ENCODE results near the gene PRDX1. TPM values are rescaled to one million over a fixed set of nuclear protein-coding genes. Genes with fewer than 3 reads are reported as not detected.

PRDX1 gene
- 637 and 684 TPM in 2 replicates for total RNA-seq (2022)
- Bru-seq, nascent RNA = percentile 95 among the genes with signal in this experiment
- BruChase-seq, experiment 1, labeled RNA remaining after a 2-hour chase = percentile 97 among the genes with signal in this experiment
- percentile 99 among the genes with signal in this experiment for BruChase-seq, experiment 2, labeled RNA remaining after a 6-hour chase
- long read RNA-seq, transcript PRDX1-202 (6 exons, 1,021 nt) = major isoform, 611 of 703 reads
- long read RNA-seq, partial matches to known transcripts = 69 of 703 reads
- long read RNA-seq, other reads (novel, unspliced or antisense) = 22 of 703 reads

GRCh38 chr1:45521413-45522323 is at the start of gene PRDX1:
Gene PRDX1, minus strand, starts transcription at chr1:45521884. Its CDS starts 2,841 bp downstream, at chr1:45519043.
- TSS peak; percentile 71 for BruUV-seq (replicated peaks)
- TF ChIP-seq CTCF (IDR thresholded peaks at IDR 0.05; ENCODE audit: insufficient read depth in 1 of 2, low read depth in 1 of 2, low read length in 1 of 2, severe bottlenecking in 1 of 2, unreplicated experiment in 1 of 2) = peak in 1 of 2 experiments; percentile 1
- intact Hi-C loops (cut with micrococcal nuclease; ENCODE audit: unreplicated experiment) = loop anchor here (2.0 kb wide), 2 partner anchors 29 to 49 kb away; partner anchors contain the start of gene AKR1A1
- ChIA-PET CTCF (interaction anchor here (0.8 to 1.5 kb wide), 4 partner anchors 9 to 48 kb away, joined by 3 to 9 read pairs (median 4); partner anchors contain the start of gene MMACHC), POLR2A (interaction anchor here (0.5 to 2.6 kb wide), 22 partner anchors 9 to 1916 kb away, joined by 3 to 40 read pairs (median 4); partner anchors contain the start of genes AKR1A1, CCDC163, FOXD2 and MMACHC)
- H3K9me3 Mint-ChIP-seq (ENCODE audit: unreplicated experiment) = no peaks in the 10 kb centered on the region
- Histone ChIP-seq H3K4me1 (peaks cover 46% of the 10 kb centered on the region), H3K36me3 (ENCODE audit: control insufficient read depth, insufficient read depth, low read length) (no peaks in the 10 kb centered on the region; the same call in 1 of the 2 replicates), H3K4me3 (ENCODE audit: low read depth, low read length) (peak within 1 kb of the TSS; percentile 75), H3K9me3 (no peaks in the 10 kb centered on the region; the same call in 1 of the 2 replicates), H3K27me3 (replicated peaks; ENCODE audit: control insufficient read depth, insufficient read depth, low read length) (no peaks in the 10 kb centered on the region)
- H3K27me3 Mint-ChIP-seq (ENCODE audit: insufficient read depth, unreplicated experiment) = no peaks in the 10 kb centered on the region
- peak; percentile 96 to 97 for DNase-seq
- H3K4me3 Mint-ChIP-seq (ENCODE audit: unreplicated experiment) = peak within 1 kb of the TSS; percentile 82
- peaks cover 64% of the 10 kb centered on the region for H3K36me3 Mint-ChIP-seq (ENCODE audit: insufficient read depth, unreplicated experiment)
- peaks cover 28% of the 10 kb centered on the region for H3K4me1 Mint-ChIP-seq (ENCODE audit: low read depth, unreplicated experiment)
- peak within 1 kb of the TSS; percentile 98 for H3K27ac Mint-ChIP-seq (ENCODE audit: unreplicated experiment)

GRCh38 chr1:45570631-45571030 is 48.9 kb upstream of the PRDX1 start:
- ChIA-PET POLR2A (no interaction called here), CTCF (interaction anchor here (1.5 to 2.4 kb wide), 2 partner anchors 58 to 63 kb away, joined by 3 to 14 read pairs; no protein-coding TSS in a partner anchor)
- no peaks in the 10 kb centered on the region for H3K27me3 ChIP-seq (replicated peaks; ENCODE audit: control insufficient read depth, insufficient read depth, low read length)
- no peaks in the 10 kb centered on the region for H3K4me1 ChIP-seq
- H3K4me3 ChIP-seq (ENCODE audit: low read depth, low read length) = no peak overlapping the region
- H3K36me3 ChIP-seq (ENCODE audit: control insufficient read depth, insufficient read depth, low read length) = no peaks in the 10 kb centered on the region
- no peak for TF ChIP-seq CTCF (IDR thresholded peaks at IDR 0.05; ENCODE audit: insufficient read depth in 1 of 2, low read depth in 1 of 2, low read length in 1 of 2, severe bottlenecking in 1 of 2, unreplicated experiment in 1 of 2)
- intact Hi-C loops (cut with micrococcal nuclease; ENCODE audit: unreplicated experiment) = loop anchor here (1.0 to 10.0 kb wide), 4 partner anchors 19 to 556 kb away; partner anchors contain the start of genes HECTD3, PRDX1 and UROD
- no peaks in the 10 kb centered on the region for H3K9me3 ChIP-seq
- no TSS peak for BruUV-seq (replicated peaks)
- Mint-ChIP-seq H3K4me3 (ENCODE audit: unreplicated experiment) (no peak overlapping the region), H3K9me3 (ENCODE audit: unreplicated experiment) (no peaks in the 10 kb centered on the region), H3K27me3 (ENCODE audit: insufficient read depth, unreplicated experiment) (no peaks in the 10 kb centered on the region), H3K27ac (ENCODE audit: unreplicated experiment) (no peak overlapping the region), H3K36me3 (ENCODE audit: insufficient read depth, unreplicated experiment) (peaks cover 49% of the 10 kb centered on the region), H3K4me1 (ENCODE audit: low read depth, unreplicated experiment) (no peaks in the 10 kb centered on the region)
- no peak for DNase-seq
